Upper lobe of right lung (tissue), 1 donor: ENCODE results near the gene ESRRA. TPM values are rescaled to one million over a fixed set of nuclear protein-coding genes. Genes with fewer than 3 reads are reported as not detected.
A peak's percentile ranks its signal among the peaks of the same experiment; 100 is the strongest.

Source experiments
- ATAC-seq: fragments of 200-7000 bp; cut with Tn5 transposase; one replicate; pipeline ENCODE4 v1.9.1; 2020; ENCODE audit warnings: mild to moderate bottlenecking, moderate library complexity
- DNase-seq: peaks from one replicate; pipeline ENCODE4 v3.0.0-alpha.2; 2020
- H3K27ac ChIP-seq: fragments of 200-600 bp; one replicate; pipeline ENCODE4 v1.8.0; 2022
- H3K27me3 ChIP-seq: fragments of 200-600 bp; one replicate; pipeline ENCODE4 v1.8.0; 2022; ENCODE audit warnings: mild to moderate bottlenecking
- H3K36me3 ChIP-seq: fragments of 200-600 bp; one replicate; pipeline ENCODE4 v1.8.0; 2022
- H3K4me1 ChIP-seq: fragments of 200-600 bp; one replicate; pipeline ENCODE4 v1.8.0; 2022
- H3K4me3 ChIP-seq: fragments of 200-600 bp; one replicate; pipeline ENCODE4 v1.8.0; 2022; ENCODE audit warnings: mild to moderate bottlenecking
- H3K9me3 ChIP-seq: fragments of 200-600 bp; one replicate; pipeline ENCODE4 v1.8.0; 2022
- intact Hi-C: fragments of 100-400 bp; cut with DNase I; formaldehyde crosslinking; loops from one replicate; pipeline ENCODE4 v1.11.0; 2022
- total RNA-seq: library from RNA; stranded (reverse); fragmentation: NEBNext Ultra II Directional; extraction: Animal tissue kit (Norgen Biotek cat#: 25700); gene quantifications from one replicate; pipeline ENCODE4 v1.2.1, GENCODE V29; 2021
- TF ChIP-seq, protein P1 (sequence below): fragments of 200-600 bp; IDR thresholded peaks from one replicate; pipeline ENCODE4 v1.8.0; 2022; ENCODE audit warnings: antibody characterized with exemption
- donor health status: DM: no; HTN: yes; CAD: no; lungs with severe emphysema.

ESRRA gene
- total RNA-seq, 1 donor from 2014 or later, result 51.9 TPM

DNA sequence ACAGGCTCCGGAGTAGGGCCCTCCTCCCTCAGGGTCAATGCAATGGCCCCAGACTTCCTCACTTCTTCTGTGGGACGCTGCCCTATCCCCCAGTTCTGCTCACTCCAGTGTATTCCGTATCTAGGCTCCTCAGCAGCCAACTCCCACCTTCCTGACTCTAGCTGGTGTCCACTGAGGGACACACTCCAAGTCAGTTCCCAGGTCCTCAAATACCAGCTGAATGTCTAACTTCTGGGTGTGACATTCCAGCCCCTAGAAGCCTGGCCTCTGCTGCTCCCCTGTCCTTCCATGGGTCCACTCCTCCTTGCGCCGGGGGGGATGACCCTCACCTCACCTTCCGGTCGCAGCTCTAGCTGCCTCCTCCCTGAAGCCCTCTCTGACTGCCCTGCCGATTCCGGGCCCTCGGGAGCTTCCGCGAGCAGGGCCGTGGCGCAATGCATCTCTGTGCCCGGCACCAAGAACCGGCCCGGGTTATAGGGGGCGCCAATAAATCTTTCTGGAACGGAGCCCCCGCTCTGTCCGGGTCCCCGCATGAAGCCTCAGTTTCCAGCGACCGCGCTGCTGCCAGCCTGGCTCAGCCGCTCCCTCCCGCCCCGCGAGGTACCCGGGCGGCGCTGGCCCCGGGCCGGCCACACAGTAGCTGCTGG, 36.3 kb upstream of the ESRRA start:
- intact Hi-C loops, result no loop called here
- H3K4me3 ChIP-seq, result peak overlapping the region; percentile 73
- H3K27ac ChIP-seq, result peak overlapping the region; percentile 92
- no peaks in the 10 kb centered on the region for H3K9me3 ChIP-seq
- H3K36me3 ChIP-seq, result peaks cover 23% of the 10 kb centered on the region
- ATAC-seq (peak; percentile 32), DNase-seq (peak; percentile 88)
- peaks cover 29% of the 10 kb centered on the region for H3K4me1 ChIP-seq
- H3K27me3 ChIP-seq, result no peaks in the 10 kb centered on the region
- TF ChIP-seq, protein P1, sequence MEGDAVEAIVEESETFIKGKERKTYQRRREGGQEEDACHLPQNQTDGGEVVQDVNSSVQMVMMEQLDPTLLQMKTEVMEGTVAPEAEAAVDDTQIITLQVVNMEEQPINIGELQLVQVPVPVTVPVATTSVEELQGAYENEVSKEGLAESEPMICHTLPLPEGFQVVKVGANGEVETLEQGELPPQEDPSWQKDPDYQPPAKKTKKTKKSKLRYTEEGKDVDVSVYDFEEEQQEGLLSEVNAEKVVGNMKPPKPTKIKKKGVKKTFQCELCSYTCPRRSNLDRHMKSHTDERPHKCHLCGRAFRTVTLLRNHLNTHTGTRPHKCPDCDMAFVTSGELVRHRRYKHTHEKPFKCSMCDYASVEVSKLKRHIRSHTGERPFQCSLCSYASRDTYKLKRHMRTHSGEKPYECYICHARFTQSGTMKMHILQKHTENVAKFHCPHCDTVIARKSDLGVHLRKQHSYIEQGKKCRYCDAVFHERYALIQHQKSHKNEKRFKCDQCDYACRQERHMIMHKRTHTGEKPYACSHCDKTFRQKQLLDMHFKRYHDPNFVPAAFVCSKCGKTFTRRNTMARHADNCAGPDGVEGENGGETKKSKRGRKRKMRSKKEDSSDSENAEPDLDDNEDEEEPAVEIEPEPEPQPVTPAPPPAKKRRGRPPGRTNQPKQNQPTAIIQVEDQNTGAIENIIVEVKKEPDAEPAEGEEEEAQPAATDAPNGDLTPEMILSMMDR, result no peak

DNA sequence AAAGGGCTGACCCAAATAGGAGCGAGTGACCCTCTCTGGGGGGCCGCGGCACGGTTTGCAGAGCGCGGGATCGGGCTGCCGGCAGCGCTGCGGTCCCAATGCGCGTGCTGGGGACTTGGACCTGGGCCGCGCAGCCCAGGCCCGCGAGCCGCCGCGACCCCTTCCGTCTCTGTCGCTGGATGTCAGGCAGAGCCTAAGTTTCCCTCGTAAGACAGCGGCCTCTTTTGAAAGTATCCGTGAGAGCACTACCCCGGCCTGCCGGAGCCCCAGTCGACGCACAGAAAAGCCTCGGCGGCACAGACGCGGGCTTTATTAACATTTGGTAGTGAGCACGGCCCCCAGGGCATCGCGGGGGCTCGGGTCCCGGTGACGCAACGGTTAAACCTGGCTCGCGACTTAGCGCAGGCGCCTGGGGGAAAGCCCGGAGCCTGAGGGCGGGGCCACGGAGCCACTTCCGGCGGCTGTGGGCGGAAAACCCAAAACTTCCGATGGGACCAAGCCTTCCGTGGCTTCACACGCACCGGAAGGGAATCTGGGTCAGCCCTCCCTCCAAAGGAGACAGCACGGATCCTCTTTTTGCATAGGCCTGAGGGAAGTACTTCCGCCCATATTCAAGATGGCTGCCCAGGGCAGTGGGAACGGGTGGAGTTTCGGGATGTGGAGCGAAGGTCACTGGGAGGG, 35.6 kb upstream of the ESRRA start:
- Histone ChIP-seq H3K4me1 (peaks cover 29% of the 10 kb centered on the region), H3K27me3 (no peaks in the 10 kb centered on the region), H3K9me3 (no peaks in the 10 kb centered on the region), H3K27ac (peak overlapping the region; percentile 92), H3K4me3 (peak overlapping the region; percentile 73), H3K36me3 (peaks cover 22% of the 10 kb centered on the region)
- TF ChIP-seq, protein P1, result peak; percentile 11
- ATAC-seq (peak; percentile 87), DNase-seq (peak; percentile 98)
- intact Hi-C loops, result no loop called here

DNA sequence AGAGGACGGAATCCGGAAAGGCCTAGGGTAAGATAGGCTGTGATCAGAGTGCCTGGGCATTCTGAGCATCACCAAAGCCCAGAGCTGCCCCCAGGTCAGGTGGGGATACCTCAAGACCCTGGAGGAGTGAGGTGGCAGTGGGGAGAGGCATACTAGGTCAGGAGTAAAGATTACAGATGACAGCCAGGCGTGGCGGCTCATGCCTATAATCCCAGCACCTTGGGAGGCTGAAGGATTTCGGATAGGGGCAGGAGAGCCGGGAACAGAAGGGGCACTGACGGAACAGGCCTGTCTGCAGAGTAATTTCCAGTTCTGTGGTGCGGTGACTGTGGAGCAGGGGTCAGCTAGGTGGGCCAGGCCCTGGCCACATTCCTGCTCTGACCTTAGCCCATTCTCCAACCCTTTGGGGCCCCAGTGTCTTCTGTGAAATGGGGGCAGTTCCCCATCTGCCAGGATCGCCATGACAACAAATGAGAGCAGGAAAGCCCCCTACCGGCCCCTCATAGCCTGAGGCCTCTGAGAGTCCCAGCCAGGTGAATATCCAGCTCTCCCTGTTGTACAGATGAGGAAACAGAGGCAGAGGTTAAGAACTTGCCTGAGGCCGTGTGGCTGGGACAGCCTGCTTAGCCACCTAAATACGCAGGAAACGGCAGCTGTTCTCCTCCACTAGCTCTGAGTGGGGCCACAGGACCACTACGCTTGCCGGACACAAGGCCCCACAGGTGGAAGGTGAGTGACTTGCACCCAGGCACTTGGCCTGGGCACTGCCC, 30.1 kb upstream of the ESRRA start:
- TF ChIP-seq, protein P1, result no peak
- intact Hi-C loops, result no loop called here

DNA sequence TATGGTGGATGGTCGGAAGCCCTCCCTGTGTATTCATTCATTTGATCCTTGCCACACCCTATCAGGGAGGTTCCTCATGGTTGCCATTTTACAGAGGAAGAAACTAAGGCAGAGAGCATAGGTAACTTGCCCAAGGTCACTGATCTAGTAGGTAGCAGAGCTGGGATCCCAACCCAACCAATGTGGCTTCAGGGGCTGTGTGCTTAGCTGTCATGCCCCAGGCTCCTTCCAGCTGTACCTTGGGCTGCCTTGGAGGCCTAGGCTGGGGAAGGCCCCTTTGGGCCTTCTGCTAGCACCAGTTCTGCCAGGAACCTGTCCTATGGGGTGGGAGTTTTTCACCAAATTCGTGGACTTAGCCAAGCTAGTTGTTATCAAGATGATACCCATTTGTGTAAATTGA, 29.5 kb upstream of the ESRRA start:
- H3K27ac ChIP-seq, result no peak overlapping the region
- H3K36me3 ChIP-seq, result peaks cover 28% of the 10 kb centered on the region
- intact Hi-C loops, result no loop called here
- ATAC-seq (no peak), DNase-seq (no peak)
- H3K4me3 ChIP-seq, result no peak overlapping the region
- TF ChIP-seq, protein P1, result no peak
- no peaks in the 10 kb centered on the region for H3K27me3 ChIP-seq
- no peaks in the 10 kb centered on the region for H3K9me3 ChIP-seq
- H3K4me1 ChIP-seq, result peaks cover 9% of the 10 kb centered on the region

More for the DNA sequence above, 30.1 kb upstream of the ESRRA start:
- Histone ChIP-seq H3K4me1 (peaks cover 9% of the 10 kb centered on the region), H3K9me3 (no peaks in the 10 kb centered on the region), H3K4me3 (no peak overlapping the region), H3K27ac (no peak overlapping the region), H3K27me3 (no peaks in the 10 kb centered on the region), H3K36me3 (peaks cover 28% of the 10 kb centered on the region)
- DNase-seq (no peak), ATAC-seq (no peak)

DNA sequence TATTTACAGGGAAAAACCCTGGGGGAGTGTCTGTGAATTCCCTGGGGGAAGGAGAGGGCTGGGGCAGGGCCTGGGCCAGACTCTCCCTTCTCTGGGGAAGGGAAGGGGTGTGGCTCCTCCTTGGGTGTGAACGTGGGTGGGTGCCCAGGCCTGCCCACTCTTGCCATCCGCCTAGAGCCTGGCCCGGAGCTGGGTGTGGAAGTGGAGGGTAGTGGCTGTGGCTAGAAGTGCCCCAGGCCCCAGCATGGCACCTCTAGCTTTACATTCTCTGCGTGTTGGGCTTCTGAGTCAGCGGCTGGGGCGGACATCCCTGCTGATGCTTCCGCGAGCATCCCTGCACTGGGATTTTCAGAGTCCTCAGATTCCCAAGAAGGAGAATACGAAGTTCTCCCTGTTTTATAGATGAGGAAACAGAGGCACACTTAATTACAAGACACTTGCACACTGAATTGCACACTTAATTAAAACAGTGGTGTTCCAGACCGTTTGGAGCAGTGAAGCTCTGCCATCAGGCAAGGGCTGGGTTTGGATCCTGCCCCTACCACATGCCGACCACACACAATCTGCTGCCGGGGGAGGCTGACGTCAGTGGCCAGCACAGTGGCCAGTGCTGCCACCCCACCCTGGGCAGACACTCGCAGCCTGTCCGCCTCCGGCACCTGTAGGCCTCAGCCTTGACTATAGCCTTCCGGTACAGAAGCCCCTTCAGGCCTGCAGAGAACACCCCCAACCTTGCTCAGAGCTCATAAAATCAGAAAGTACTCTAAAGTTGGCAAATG, 28.5 kb upstream of the ESRRA start:
- ATAC-seq, result peak; percentile 63
- H3K36me3 ChIP-seq, result peaks cover 30% of the 10 kb centered on the region
- intact Hi-C loops, result no loop called here

More for the DNA sequence above, 28.5 kb upstream of the ESRRA start:
- Histone ChIP-seq H3K4me3 (no peak overlapping the region), H3K27me3 (no peaks in the 10 kb centered on the region), H3K4me1 (peaks cover 11% of the 10 kb centered on the region), H3K27ac (no peak overlapping the region), H3K9me3 (no peaks in the 10 kb centered on the region)
- TF ChIP-seq, protein P1, result no peak
- no peak for DNase-seq
